ENCODE measurements around the gene PLEKHA8.

GRCh38 chr7:30074422-30075030 is 46.3 kb downstream of the PLEKHA8 start:
- TF ChIP-seq POLR2AphosphoS5 (IDR thresholded peaks at IDR 0.05) (no peak), CTCF (IDR thresholded peaks at IDR 0.05) (peak in 3 of 4 experiments; percentile 25 to 58 (median 57)), POLR2A (IDR thresholded peaks at IDR 0.05) (no peak)
